Measurements from ENCODE around the gene RPS6KC1.
"Not testable (repeated sequence)": the region's sequence is repeated elsewhere in the genome, so short reads cannot be mapped to it uniquely, and the experiment has no call there.

The RPS6KC1 gene

DNA sequence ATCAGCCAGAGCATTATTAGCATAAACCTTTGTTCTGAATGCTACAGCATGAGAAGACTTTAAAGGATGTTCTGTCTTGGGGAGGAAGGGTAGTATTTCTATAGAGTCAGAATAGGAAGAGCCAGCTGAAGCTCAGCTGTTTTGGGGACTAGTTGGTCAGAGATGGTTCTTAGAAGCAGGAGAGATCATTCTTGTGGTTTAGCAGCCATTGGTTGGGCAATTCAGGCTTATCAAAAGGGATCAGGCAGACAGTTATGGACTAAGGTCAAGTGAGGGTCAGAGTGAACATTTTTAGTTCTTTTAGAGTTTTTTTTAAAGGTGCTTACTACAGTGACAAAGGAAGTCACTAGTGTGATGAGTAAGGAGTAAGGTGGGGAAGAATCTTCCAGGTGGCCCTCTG, 245.5 kb downstream of the RPS6KC1 start:
- no peak for DNase-seq

DNA sequence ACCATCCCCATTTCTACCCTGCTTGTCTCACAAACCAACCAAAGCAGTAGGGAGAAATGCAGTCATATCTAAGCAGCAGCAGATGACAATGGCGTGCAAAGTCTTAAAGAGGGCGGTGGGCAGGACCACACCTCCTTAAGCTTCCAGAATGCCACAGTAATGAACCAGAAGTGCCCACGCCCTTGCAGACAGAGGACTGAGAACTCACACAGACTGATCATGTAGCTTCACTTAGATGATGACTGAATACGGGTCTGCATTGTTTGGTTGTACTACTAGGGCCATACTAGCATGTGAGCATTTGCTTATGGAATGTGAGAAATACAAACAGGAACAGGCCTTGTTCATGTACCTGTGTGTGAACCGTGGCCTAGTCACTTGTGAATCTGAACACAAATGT, 246.0 kb downstream of the RPS6KC1 start:
- no peak for DNase-seq

DNA sequence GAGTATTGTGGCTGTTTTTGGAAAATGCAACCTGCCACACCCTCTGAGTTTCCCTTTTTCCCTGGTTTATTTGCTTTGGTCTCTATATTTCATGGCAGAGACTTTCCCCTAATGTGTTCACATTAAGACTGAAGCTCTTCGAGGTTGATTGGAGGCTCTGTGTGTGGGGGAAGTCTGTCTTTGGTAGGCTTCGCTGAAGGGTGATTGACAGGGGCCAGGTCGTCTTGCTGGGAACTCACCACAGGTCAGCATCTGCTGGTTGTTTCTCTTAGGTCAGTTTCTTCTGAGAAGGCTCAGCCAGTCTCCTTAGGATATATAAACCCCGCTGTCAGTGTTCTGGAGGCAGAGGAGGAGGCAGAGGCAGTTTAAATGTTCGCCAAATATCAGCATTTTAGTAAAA, 249.4 kb downstream of the RPS6KC1 start:
- DNase-seq = no peak

DNA sequence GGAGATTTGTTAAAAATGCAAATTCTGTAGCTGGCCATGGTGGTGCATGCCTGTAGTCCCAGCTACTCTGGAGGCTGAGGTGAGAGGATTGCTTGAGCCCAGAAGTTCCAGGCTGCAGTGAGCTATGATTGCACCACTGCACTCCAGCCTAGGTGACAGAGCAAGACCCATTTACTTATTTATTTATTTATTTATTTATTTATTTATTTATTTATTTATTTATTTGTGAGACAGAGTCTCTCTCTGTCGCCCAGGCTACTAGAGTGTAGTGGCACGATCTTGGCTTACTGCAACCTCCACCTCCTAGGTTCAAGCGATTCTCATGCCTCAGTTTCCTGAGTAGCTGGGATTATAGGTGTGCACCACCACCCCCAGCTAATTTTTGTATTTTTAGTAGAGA, 250.5 kb downstream of the RPS6KC1 start:
- DNase-seq = not testable (repeated sequence)

DNA sequence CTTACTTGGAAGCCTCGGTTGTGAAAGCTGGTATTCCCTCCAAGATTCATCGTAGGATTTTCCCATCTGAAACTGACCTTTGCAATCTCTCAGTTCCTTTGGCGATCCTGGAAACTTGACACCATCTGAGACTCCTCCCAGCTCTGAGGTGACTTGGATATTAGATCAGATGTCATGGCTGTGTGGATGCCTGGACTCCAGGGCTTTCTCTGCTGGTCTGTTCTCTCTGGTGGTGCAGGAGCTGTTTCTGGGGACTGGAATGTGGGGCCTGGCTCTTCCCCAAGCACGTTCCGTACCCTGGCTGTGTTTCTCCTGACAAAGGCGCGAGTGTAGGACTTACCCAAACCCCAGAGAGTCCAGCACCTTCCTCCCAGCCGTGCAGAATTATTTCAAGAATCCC, 252.2 kb downstream of the RPS6KC1 start:
- DNase-seq = no peak

DNA sequence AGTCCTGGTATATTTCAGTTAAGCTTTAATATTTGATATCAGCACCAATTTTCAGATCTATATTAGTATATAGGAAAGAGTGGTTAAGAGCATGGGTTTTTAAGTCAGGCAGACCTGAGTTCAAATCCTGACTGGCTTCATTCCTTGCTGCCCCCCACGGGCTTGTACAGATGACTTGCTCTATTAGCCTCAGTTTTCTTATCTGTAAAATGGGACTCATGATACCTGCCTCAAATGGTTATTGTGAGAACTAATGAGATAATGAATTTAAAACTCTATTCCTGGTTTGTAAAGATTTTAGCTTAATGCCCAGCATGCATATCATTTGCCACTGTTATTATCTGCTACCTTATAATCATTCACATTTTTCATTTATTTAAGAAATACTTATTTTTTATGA, 264.5 kb downstream of the RPS6KC1 start:
- no peak for DNase-seq

DNA sequence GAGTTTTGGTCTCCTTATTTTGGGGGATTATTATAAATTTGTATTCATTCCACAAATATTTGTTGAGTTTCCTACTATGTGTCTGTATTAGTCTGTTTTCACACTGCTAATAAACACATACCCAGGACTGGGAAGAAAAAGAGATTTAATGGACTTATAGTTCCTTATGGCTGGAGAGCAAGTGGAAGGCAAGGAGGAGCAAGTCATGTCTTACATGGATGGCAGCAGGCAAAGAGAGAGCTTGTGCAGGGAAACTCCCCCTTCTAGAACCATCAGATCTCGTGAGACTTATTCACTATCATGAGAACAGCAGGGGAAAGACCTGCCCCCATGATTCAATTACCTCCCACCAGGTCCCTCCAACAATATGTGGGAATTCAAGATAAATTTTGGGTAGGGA, 267.4 kb downstream of the RPS6KC1 start:
- not testable (repeated sequence) for DNase-seq

DNA sequence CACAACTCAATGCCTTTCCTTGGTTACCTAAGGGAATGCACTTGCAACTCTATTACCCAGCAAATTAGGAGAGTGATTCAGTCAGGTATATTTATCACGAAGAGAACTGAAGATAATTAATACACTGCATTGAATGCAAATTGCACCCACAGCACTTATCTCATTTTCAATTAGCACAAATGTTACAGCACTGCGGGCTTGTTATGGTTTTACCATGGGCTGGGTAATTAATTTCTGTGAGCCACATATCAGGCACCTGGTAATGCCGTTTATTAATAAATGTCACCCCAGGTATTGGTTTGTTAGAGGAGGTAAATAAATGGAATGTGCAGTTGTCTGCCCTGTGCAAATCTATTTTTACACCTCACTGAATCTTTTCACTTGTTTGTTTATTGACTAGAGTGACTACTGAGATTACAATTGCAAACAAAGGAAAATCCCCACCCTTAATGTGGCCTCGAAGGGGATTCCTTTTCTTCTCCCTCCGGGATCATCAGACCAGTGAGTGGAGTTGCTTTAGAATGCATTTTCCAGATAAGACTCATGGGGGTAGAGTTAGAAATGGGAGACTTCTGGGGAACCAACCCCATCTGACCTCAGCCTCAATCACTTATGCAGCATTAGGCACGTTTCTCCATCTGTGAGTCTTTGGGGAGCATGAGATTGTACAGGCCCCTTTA, 269.3 kb downstream of the RPS6KC1 start:
- no peak for DNase-seq
